ENCODE measurements around the gene ITIH2. TPM values are rescaled to one million over a fixed set of nuclear protein-coding genes. Genes with fewer than 3 reads are reported as not detected.

The ITIH2 gene
- total RNA-seq, 4 donors from 2014 or later, result not detected

- no peak for TF ChIP-seq CTCF (IDR thresholded peaks at IDR 0.05)
- ATAC-seq (ENCODE audit: low FRiP score) (no peak), DNase-seq (ENCODE audit: low spot score) (no peak)
Measured at GRCh38 chr10:7750222-7750621, 47.1 kb downstream of the ITIH2 start.

- DNase-seq (ENCODE audit: low spot score) (no peak), ATAC-seq (ENCODE audit: low FRiP score) (no peak)
- TF ChIP-seq CTCF (IDR thresholded peaks at IDR 0.05), result no peak
Measured at GRCh38 chr10:7752251-7752650, 49.1 kb downstream of the ITIH2 start.

GRCh38 chr10:7755103-7755502 is 52.0 kb downstream of the ITIH2 start:
- TF ChIP-seq CTCF (IDR thresholded peaks at IDR 0.05), result no peak
- DNase-seq (ENCODE audit: low spot score) (no peak), ATAC-seq (ENCODE audit: low FRiP score) (no peak)

- DNase-seq (ENCODE audit: low spot score) (no peak), ATAC-seq (ENCODE audit: low FRiP score) (no peak)
- TF ChIP-seq CTCF (IDR thresholded peaks at IDR 0.05), result no peak
Measured at GRCh38 chr10:7756360-7756992, 53.4 kb downstream of the ITIH2 start.

GRCh38 chr10:7763929-7764328 is 60.8 kb downstream of the ITIH2 start:
- ATAC-seq (ENCODE audit: low FRiP score) (no peak), DNase-seq (ENCODE audit: low spot score) (no peak)
- TF ChIP-seq CTCF (IDR thresholded peaks at IDR 0.05), result no peak

GRCh38 chr10:7766241-7766640 is 63.1 kb downstream of the ITIH2 start:
- ATAC-seq (ENCODE audit: low FRiP score) (no peak), DNase-seq (ENCODE audit: low spot score) (no peak)
- TF ChIP-seq CTCF (IDR thresholded peaks at IDR 0.05), result no peak

- DNase-seq (ENCODE audit: low spot score), result no peak
- no peak for ATAC-seq (ENCODE audit: low FRiP score)
- no peak for TF ChIP-seq CTCF (IDR thresholded peaks at IDR 0.05)
Measured at GRCh38 chr10:7767209-7767608, 64.1 kb downstream of the ITIH2 start.

All from omental fat pad (tissue), 4 donors.